Activated T-cell treated with anti-CD3 and anti-CD28 coated beads, Interleukin-2, amount 50 U/mL, for 72 hours (primary cell): ENCODE data around the gene ADNP2. TPM values are rescaled to one million over a fixed set of nuclear protein-coding genes. Genes with fewer than 3 reads are reported as not detected.

ENCODE experiments used
- ATAC-seq, 2 donors: fragments of 150-1000 bp; cut with Tn5 transposase; replicated peaks in 1 of 2; 2 replicates each; pipeline ENCODE4 v1.10.0; 2021; ENCODE audit warnings: moderate library complexity in 2 of 2, mild to moderate bottlenecking in 1 of 2
- DNase-seq, 2 donors: peaks; one replicate each; pipeline ENCODE4 v3.0.0; 2021 to 2022; ENCODE audit warnings: mixed read lengths in 1 of 2
- H3K27ac Mint-ChIP-seq: one replicate; pipeline ENCODE4 v1.8.0; 2022; ENCODE audit warnings: mild to moderate bottlenecking, moderate library complexity, mixed read lengths
- H3K27me3 Mint-ChIP-seq: one replicate; pipeline ENCODE4 v1.8.0; 2022; ENCODE audit warnings: low read depth, mixed read lengths
- H3K36me3 Mint-ChIP-seq, 2 donors: one replicate each; pipeline ENCODE4 v1.8.0; 2022; ENCODE audit warnings: mixed read lengths in 2 of 2, mild to moderate bottlenecking in 1 of 2; ENCODE audit not compliant: insufficient read depth in 2 of 2
- H3K4me1 Mint-ChIP-seq: one replicate; pipeline ENCODE4 v1.8.0; 2022; ENCODE audit warnings: low read depth, mixed read lengths
- H3K4me3 Mint-ChIP-seq, 2 donors: one replicate each; pipeline ENCODE4 v1.8.0; 2022; ENCODE audit warnings: mild to moderate bottlenecking in 2 of 2, mixed read lengths in 2 of 2, moderate library complexity in 2 of 2
- H3K9me3 Mint-ChIP-seq, 2 donors: one replicate each; pipeline ENCODE4 v1.8.0; 2022; ENCODE audit warnings: mixed read lengths in 2 of 2
- total RNA-seq, 2 donors: library from RNA; stranded (reverse); gene quantifications; one replicate each; pipeline ENCODE4 v1.2.3, GENCODE V29; 2022

ADNP2 gene
- 10 to 100 TPM; 25.1 to 33.4 TPM for total RNA-seq

- ATAC-seq (peak; percentile 79), DNase-seq (peak; percentile 83 to 87)
- H3K4me3 Mint-ChIP-seq = peak within 1 kb of the TSS; percentile 81 to 89
- H3K27me3 Mint-ChIP-seq = no peaks in the 10 kb centered on the region
- H3K36me3 Mint-ChIP-seq = peaks cover 4 to 7% of the 10 kb centered on the region in 2 donors
- peak within 1 kb of the TSS; percentile 92 for H3K27ac Mint-ChIP-seq
- H3K4me1 Mint-ChIP-seq = peaks cover 60% of the 10 kb centered on the region
- H3K9me3 Mint-ChIP-seq = peaks cover 0 to 2% of the 10 kb centered on the region in 2 donors
These were observed at the start of gene ADNP2 for GRCh38 chr18:80108739-80109675. Gene ADNP2, plus strand, starts transcription at chr18:80109262. Its CDS starts 8,281 bp downstream, at chr18:80117543.

- H3K4me1 Mint-ChIP-seq = no peaks in the 10 kb centered on the region
- ATAC-seq = no peak
- H3K4me3 Mint-ChIP-seq = no peak overlapping the region
- DNase-seq = no peak
- H3K36me3 Mint-ChIP-seq = peaks cover 17 to 21% of the 10 kb centered on the region in 2 donors
- H3K27me3 Mint-ChIP-seq = no peaks in the 10 kb centered on the region
- H3K27ac Mint-ChIP-seq = no peak overlapping the region
- H3K9me3 Mint-ChIP-seq = peaks cover 13 to 24% of the 10 kb centered on the region in 2 donors
These were observed 49.1 kb upstream of the ADNP2 start for GRCh38 chr18:80059945-80060344.

- Mint-ChIP-seq H3K4me3 (no peak overlapping the region), H3K4me1 (no peaks in the 10 kb centered on the region), H3K27ac (no peak overlapping the region), H3K27me3 (no peaks in the 10 kb centered on the region), H3K36me3 (no peaks in the 10 kb centered on the region), H3K9me3 (peaks cover 0 to 2% of the 10 kb centered on the region in 2 donors)
- no peak for DNase-seq
- ATAC-seq = no peak
These were observed 43.4 kb upstream of the ADNP2 start for GRCh38 chr18:80065705-80066104.

GRCh38 chr18:80067321-80067720 lies 41.7 kb upstream of the ADNP2 start:
- no peak overlapping the region for H3K27ac Mint-ChIP-seq
- no peaks in the 10 kb centered on the region for H3K9me3 Mint-ChIP-seq
- DNase-seq (no peak), ATAC-seq (no peak)
- H3K36me3 Mint-ChIP-seq = no peaks in the 10 kb centered on the region
- H3K27me3 Mint-ChIP-seq = no peaks in the 10 kb centered on the region
- H3K4me1 Mint-ChIP-seq = no peaks in the 10 kb centered on the region
- H3K4me3 Mint-ChIP-seq = no peak overlapping the region

- H3K27ac Mint-ChIP-seq = no peak overlapping the region
- no peak for ATAC-seq
These were observed 41.2 kb upstream of the ADNP2 start for GRCh38 chr18:80067897-80068296.

GRCh38 chr18:80068571-80069272 lies 40.3 kb upstream of the ADNP2 start:
- no peaks in the 10 kb centered on the region for H3K9me3 Mint-ChIP-seq
- no peak overlapping the region for H3K27ac Mint-ChIP-seq
- H3K4me1 Mint-ChIP-seq = no peaks in the 10 kb centered on the region
- ATAC-seq (no peak), DNase-seq (no peak)
- H3K27me3 Mint-ChIP-seq = no peaks in the 10 kb centered on the region
- H3K4me3 Mint-ChIP-seq = no peak overlapping the region
- H3K36me3 Mint-ChIP-seq = no peaks in the 10 kb centered on the region

More at GRCh38 chr18:80067897-80068296, 41.2 kb upstream of the ADNP2 start:
- DNase-seq = no peak
- Mint-ChIP-seq H3K36me3 (no peaks in the 10 kb centered on the region), H3K4me3 (no peak overlapping the region), H3K9me3 (no peaks in the 10 kb centered on the region), H3K4me1 (no peaks in the 10 kb centered on the region), H3K27me3 (no peaks in the 10 kb centered on the region)

GRCh38 chr18:80070825-80071224 lies 38.2 kb upstream of the ADNP2 start:
- H3K9me3 Mint-ChIP-seq = no peaks in the 10 kb centered on the region
- H3K4me3 Mint-ChIP-seq = no peak overlapping the region
- ATAC-seq = no peak
- no peaks in the 10 kb centered on the region for H3K27me3 Mint-ChIP-seq
- no peak for DNase-seq
- H3K36me3 Mint-ChIP-seq = no peaks in the 10 kb centered on the region
- H3K27ac Mint-ChIP-seq = no peak overlapping the region
- H3K4me1 Mint-ChIP-seq = no peaks in the 10 kb centered on the region

- H3K27ac Mint-ChIP-seq = no peak overlapping the region
- H3K4me3 Mint-ChIP-seq = no peak overlapping the region
- H3K4me1 Mint-ChIP-seq = no peaks in the 10 kb centered on the region
- H3K36me3 Mint-ChIP-seq = no peaks in the 10 kb centered on the region
- DNase-seq (no peak), ATAC-seq (no peak)
- H3K9me3 Mint-ChIP-seq = no peaks in the 10 kb centered on the region
- H3K27me3 Mint-ChIP-seq = no peaks in the 10 kb centered on the region
These were observed 34.9 kb upstream of the ADNP2 start for GRCh38 chr18:80074183-80074582.

GRCh38 chr18:80074697-80075096 lies 34.4 kb upstream of the ADNP2 start:
- no peaks in the 10 kb centered on the region for H3K4me1 Mint-ChIP-seq
- H3K27ac Mint-ChIP-seq = no peak overlapping the region
- H3K36me3 Mint-ChIP-seq = no peaks in the 10 kb centered on the region
- H3K9me3 Mint-ChIP-seq = no peaks in the 10 kb centered on the region
- peaks cover under 1% of the 10 kb centered on the region for H3K27me3 Mint-ChIP-seq
- H3K4me3 Mint-ChIP-seq = no peak overlapping the region
- ATAC-seq (no peak), DNase-seq (no peak)

- no peak overlapping the region for H3K4me3 Mint-ChIP-seq
- H3K27me3 Mint-ChIP-seq = peaks cover 8% of the 10 kb centered on the region
These were observed 33.1 kb upstream of the ADNP2 start for GRCh38 chr18:80075940-80076339.

GRCh38 chr18:80076379-80076778 lies 32.7 kb upstream of the ADNP2 start:
- peaks cover 8% of the 10 kb centered on the region for H3K27me3 Mint-ChIP-seq
- no peak overlapping the region for H3K27ac Mint-ChIP-seq
- H3K4me3 Mint-ChIP-seq = no peak overlapping the region
- DNase-seq (no peak), ATAC-seq (no peak)
- no peaks in the 10 kb centered on the region for H3K36me3 Mint-ChIP-seq
- H3K4me1 Mint-ChIP-seq = no peaks in the 10 kb centered on the region
- H3K9me3 Mint-ChIP-seq = no peaks in the 10 kb centered on the region

More at GRCh38 chr18:80075940-80076339, 33.1 kb upstream of the ADNP2 start:
- Mint-ChIP-seq H3K4me1 (no peaks in the 10 kb centered on the region), H3K9me3 (no peaks in the 10 kb centered on the region), H3K27ac (no peak overlapping the region), H3K36me3 (no peaks in the 10 kb centered on the region)
- ATAC-seq = no peak
- no peak for DNase-seq

GRCh38 chr18:80077873-80078272 lies 31.2 kb upstream of the ADNP2 start:
- H3K36me3 Mint-ChIP-seq = no peaks in the 10 kb centered on the region
- ATAC-seq (no peak), DNase-seq (no peak)
- peaks cover 8% of the 10 kb centered on the region for H3K27me3 Mint-ChIP-seq
- no peak overlapping the region for H3K4me3 Mint-ChIP-seq
- no peaks in the 10 kb centered on the region for H3K9me3 Mint-ChIP-seq
- no peak overlapping the region for H3K27ac Mint-ChIP-seq
- no peaks in the 10 kb centered on the region for H3K4me1 Mint-ChIP-seq

- H3K27ac Mint-ChIP-seq = no peak overlapping the region
- peaks cover 13 to 18% of the 10 kb centered on the region in 2 donors for H3K9me3 Mint-ChIP-seq
- ATAC-seq = no peak
- H3K36me3 Mint-ChIP-seq = peaks cover 9 to 28% of the 10 kb centered on the region in 2 donors
- H3K27me3 Mint-ChIP-seq = peaks cover 11% of the 10 kb centered on the region
- H3K4me3 Mint-ChIP-seq = no peak overlapping the region
- DNase-seq = no peak
- no peaks in the 10 kb centered on the region for H3K4me1 Mint-ChIP-seq
These were observed 22.8 kb upstream of the ADNP2 start for GRCh38 chr18:80086281-80086680.
